HEK293 (cell line): ENCODE data around the gene DISC1.

Experiments
- ZBTB21 ChIP-seq: fragments of 450-650 bp; formaldehyde crosslinking; IDR thresholded peaks from 2 replicates; pipeline ENCODE4 v1.5.1; 2017; ENCODE audit warnings: missing biosample characterization, missing genetic modification characterization
- ZBTB7A ChIP-seq: fragments of 450-650 bp; formaldehyde crosslinking; IDR thresholded peaks from 2 replicates; pipeline ENCODE4 v1.5.1; 2016; ENCODE audit warnings: low read depth, missing biosample characterization, missing genetic modification characterization
- ZNF10 ChIP-seq: fragments of 450-650 bp; formaldehyde crosslinking; IDR thresholded peaks from 2 replicates; pipeline ENCODE4 v1.5.1; 2017; ENCODE audit warnings: missing biosample characterization, missing genetic modification characterization
- ZNF132 ChIP-seq: fragments of 450-650 bp; formaldehyde crosslinking; IDR thresholded peaks from 2 replicates; pipeline ENCODE4 v1.5.1; 2017; ENCODE audit warnings: missing biosample characterization, missing genetic modification characterization, borderline replicate concordance
- ZNF133 ChIP-seq: fragments of 450-650 bp; formaldehyde crosslinking; IDR thresholded peaks from 2 replicates; pipeline ENCODE4 v1.5.1; 2016; ENCODE audit warnings: missing biosample characterization, missing genetic modification characterization
- ZNF138 ChIP-seq: fragments of 450-650 bp; formaldehyde crosslinking; IDR thresholded peaks from 2 replicates; pipeline ENCODE4 v1.5.1; 2016; ENCODE audit warnings: missing biosample characterization, missing genetic modification characterization, borderline replicate concordance
- ZNF214 ChIP-seq: fragments of 450-650 bp; formaldehyde crosslinking; IDR thresholded peaks from 2 replicates; pipeline ENCODE4 v1.5.1; 2017; ENCODE audit warnings: missing biosample characterization, mild to moderate bottlenecking, missing genetic modification characterization, borderline replicate concordance
- ZNF654 ChIP-seq: fragments of 450-650 bp; formaldehyde crosslinking; IDR thresholded peaks from 2 replicates; pipeline ENCODE4 v1.5.1; 2016; ENCODE audit warnings: low read depth, missing biosample characterization, missing genetic modification characterization
- ZNF747 ChIP-seq: fragments of 450-650 bp; formaldehyde crosslinking; IDR thresholded peaks from 2 replicates; pipeline ENCODE4 v1.5.1; 2016; ENCODE audit warnings: missing biosample characterization, missing genetic modification characterization
- TF ChIP-seq, protein P1 (sequence below): fragments of 450-650 bp; formaldehyde crosslinking; IDR thresholded peaks from 2 replicates; pipeline ENCODE4 v1.5.1; 2016; ENCODE audit warnings: missing biosample characterization, missing genetic modification characterization
- TF ChIP-seq, protein P2 (sequence below): fragments of 450-650 bp; formaldehyde crosslinking; IDR thresholded peaks from 2 replicates; pipeline ENCODE4 v1.5.0; 2017; ENCODE audit warnings: missing biosample characterization, missing genetic modification characterization, borderline replicate concordance

DNA sequence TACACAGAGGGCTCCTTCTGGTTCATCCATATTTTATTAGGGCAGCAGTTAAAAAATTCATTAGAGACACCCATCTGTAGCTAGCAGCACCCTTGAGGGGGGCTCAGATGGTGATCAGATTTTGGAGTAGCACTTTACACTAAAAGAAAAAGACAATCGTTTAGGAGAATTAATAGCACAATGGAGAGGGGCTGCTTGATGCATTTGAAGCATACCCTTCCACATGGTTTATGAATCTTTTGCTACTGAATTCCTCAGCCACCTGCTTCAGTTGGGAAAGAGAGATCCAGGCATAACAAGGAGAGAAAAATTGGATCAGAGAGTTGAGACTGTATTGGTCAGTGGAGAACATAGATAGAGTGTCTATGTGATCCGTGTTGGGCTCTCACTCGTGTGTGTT lies 54.4 kb downstream of the DISC1 start:
- no peak for TF ChIP-seq ZNF214 (tag by site-specific recombination)
- TF ChIP-seq, protein P1, sequence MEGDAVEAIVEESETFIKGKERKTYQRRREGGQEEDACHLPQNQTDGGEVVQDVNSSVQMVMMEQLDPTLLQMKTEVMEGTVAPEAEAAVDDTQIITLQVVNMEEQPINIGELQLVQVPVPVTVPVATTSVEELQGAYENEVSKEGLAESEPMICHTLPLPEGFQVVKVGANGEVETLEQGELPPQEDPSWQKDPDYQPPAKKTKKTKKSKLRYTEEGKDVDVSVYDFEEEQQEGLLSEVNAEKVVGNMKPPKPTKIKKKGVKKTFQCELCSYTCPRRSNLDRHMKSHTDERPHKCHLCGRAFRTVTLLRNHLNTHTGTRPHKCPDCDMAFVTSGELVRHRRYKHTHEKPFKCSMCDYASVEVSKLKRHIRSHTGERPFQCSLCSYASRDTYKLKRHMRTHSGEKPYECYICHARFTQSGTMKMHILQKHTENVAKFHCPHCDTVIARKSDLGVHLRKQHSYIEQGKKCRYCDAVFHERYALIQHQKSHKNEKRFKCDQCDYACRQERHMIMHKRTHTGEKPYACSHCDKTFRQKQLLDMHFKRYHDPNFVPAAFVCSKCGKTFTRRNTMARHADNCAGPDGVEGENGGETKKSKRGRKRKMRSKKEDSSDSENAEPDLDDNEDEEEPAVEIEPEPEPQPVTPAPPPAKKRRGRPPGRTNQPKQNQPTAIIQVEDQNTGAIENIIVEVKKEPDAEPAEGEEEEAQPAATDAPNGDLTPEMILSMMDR (tag by site-specific recombination): no peak
- no peak for TF ChIP-seq ZBTB7A (tag by site-specific recombination)
- TF ChIP-seq ZNF133 (tag by site-specific recombination): no peak
- TF ChIP-seq ZNF138 (tag by site-specific recombination): no peak
- TF ChIP-seq, protein P2, sequence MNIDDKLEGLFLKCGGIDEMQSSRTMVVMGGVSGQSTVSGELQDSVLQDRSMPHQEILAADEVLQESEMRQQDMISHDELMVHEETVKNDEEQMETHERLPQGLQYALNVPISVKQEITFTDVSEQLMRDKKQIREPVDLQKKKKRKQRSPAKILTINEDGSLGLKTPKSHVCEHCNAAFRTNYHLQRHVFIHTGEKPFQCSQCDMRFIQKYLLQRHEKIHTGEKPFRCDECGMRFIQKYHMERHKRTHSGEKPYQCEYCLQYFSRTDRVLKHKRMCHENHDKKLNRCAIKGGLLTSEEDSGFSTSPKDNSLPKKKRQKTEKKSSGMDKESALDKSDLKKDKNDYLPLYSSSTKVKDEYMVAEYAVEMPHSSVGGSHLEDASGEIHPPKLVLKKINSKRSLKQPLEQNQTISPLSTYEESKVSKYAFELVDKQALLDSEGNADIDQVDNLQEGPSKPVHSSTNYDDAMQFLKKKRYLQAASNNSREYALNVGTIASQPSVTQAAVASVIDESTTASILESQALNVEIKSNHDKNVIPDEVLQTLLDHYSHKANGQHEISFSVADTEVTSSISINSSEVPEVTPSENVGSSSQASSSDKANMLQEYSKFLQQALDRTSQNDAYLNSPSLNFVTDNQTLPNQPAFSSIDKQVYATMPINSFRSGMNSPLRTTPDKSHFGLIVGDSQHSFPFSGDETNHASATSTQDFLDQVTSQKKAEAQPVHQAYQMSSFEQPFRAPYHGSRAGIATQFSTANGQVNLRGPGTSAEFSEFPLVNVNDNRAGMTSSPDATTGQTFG: no peak
- TF ChIP-seq ZNF10 (tag by site-specific recombination): no peak
- no peak for TF ChIP-seq ZNF132 (tag by site-specific recombination)
- TF ChIP-seq ZNF654: no peak
- no peak for TF ChIP-seq ZNF747 (tag by site-specific recombination)
- TF ChIP-seq ZBTB21 (tag by site-specific recombination): no peak
